HCT116 (cell line): Measurements from ENCODE around the gene C1orf105. TPM values are rescaled to one million over a fixed set of nuclear protein-coding genes. Genes with fewer than 3 reads are reported as not detected.

Experiments used
- ATAC-seq: fragments of 200-7000 bp; cut with Tn5 transposase; 2 replicates; pipeline ENCODE4 v1.9.1; 2020; ENCODE audit warnings: mild to moderate bottlenecking, moderate library complexity
- BruUV-seq: library from RNA; stranded (reverse); fragments of 400-500 nt; replicated peaks from 2 replicates; lab custom pipeline; 2021; lab: Mats Ljungman, UMichigan
- CTCF ChIA-PET: fragments of 300-600 bp; sonication (Branson Sonifier 250); formaldehyde crosslinking; loops from one replicate; lab custom pipeline; 2021; ENCODE audit warnings: antibody characterized with exemption; lab: Charles Lee
- POLR2A ChIA-PET: fragments of 300-600, 350-600 bp; sonication (Branson Sonifier 250); formaldehyde crosslinking; loops from one replicate; lab custom pipeline; 2021; ENCODE audit warnings: antibody characterized with exemption; lab: Charles Lee
- RAD21 ChIA-PET, 2 experiments: fragments of 300-600 bp; sonication (Branson Sonifier 250); formaldehyde crosslinking; loops; one replicate each; lab custom pipeline; 2023; ENCODE audit warnings: low total read pairs in 2 of 2; ENCODE audit not compliant: uncharacterized antibody in 2 of 2, unreplicated experiment in 2 of 2, low non-redundant PET in 1 of 2; lab: Charles Lee
- DNase-seq: peaks from one replicate; pipeline ENCODE4 v3.0.0-alpha.2; 2010; ENCODE audit warnings: low read depth, low spot score
- H2AFZ ChIP-seq: fragments of 200-600 bp; shearing (Covaris generic), sonication (generic); 2 replicates; pipeline ENCODE4 v1.6.1; 2017; ENCODE audit warnings: low read depth, mixed run types, mixed read lengths, antibody characterized with exemption, low read length; ENCODE audit not compliant: poor library complexity, severe bottlenecking
- H3K27ac ChIP-seq: 2 replicates; pipeline ENCODE4 v1.5.1; 2012; ENCODE audit warnings: low read depth, low read length
- H3K27me3 ChIP-seq: fragments of 200-600 bp; sonication (generic); 2 replicates; pipeline ENCODE4 v1.6.1; 2016; ENCODE audit warnings: mixed run types, low read length, mixed read lengths; ENCODE audit not compliant: insufficient read depth
- H3K36me3 ChIP-seq, 2 experiments: fragments of 200-500 bp in 1 of 2; fragments of 200-600 bp in 1 of 2; sonication (Bioruptor generic) in 1 of 2; sonication (generic) in 1 of 2; 2 replicates each; pipeline versions ENCODE4 v1.5.1 to v1.6.1; 2014 to 2016; ENCODE audit warnings: low read length in 2 of 2, inconsistent platforms in 1 of 2, mixed read lengths in 1 of 2, mixed run types in 1 of 2; ENCODE audit not compliant: insufficient read depth in 2 of 2, control insufficient read depth in 1 of 2
- H3K4me1 ChIP-seq, 2 experiments: fragments of 200-600 bp in 1 of 2; sonication (generic) in 1 of 2; 2 replicates each; pipeline versions ENCODE4 v1.5.1 to v1.6.1; 2012 to 2017; ENCODE audit warnings: low read length in 2 of 2, inconsistent platforms in 1 of 2, mild to moderate bottlenecking in 1 of 2, mixed read lengths in 1 of 2, mixed run types in 1 of 2, moderate library complexity in 1 of 2; ENCODE audit not compliant: insufficient read depth in 2 of 2, control insufficient read depth in 1 of 2
- H3K4me2 ChIP-seq: fragments of 200-600 bp; sonication (generic); 2 replicates; pipeline ENCODE4 v1.6.1; 2017; ENCODE audit warnings: mixed run types, low read length, mixed read lengths
- H3K4me3 ChIP-seq, 2 experiments: fragments of 200-600 bp in 1 of 2; sonication (generic) in 1 of 2; replicated peaks in 1 of 2; 2 replicates each; pipeline ENCODE4 v1.5.1; 2011 to 2016; ENCODE audit warnings: low read length in 2 of 2, control low read depth in 1 of 2, low read depth in 1 of 2, mild to moderate bottlenecking in 1 of 2, mixed read lengths in 1 of 2, mixed run types in 1 of 2
- H3K79me2 ChIP-seq: fragments of 200-600 bp; sonication (generic); 2 replicates; pipeline ENCODE4 v1.6.1; 2017; ENCODE audit warnings: mild to moderate bottlenecking, mixed run types, low read length, moderate library complexity, mixed read lengths; ENCODE audit not compliant: insufficient read depth
- H3K9ac ChIP-seq: fragments of 200-600 bp; sonication (generic); 2 replicates; pipeline ENCODE4 v1.6.1; 2016; ENCODE audit warnings: low read length, mixed read lengths
- H3K9me2 ChIP-seq: fragments of 200-600 bp; sonication (generic), shearing (Covaris generic); 2 replicates; pipeline ENCODE4 v1.6.1; 2017; ENCODE audit warnings: mixed run types, mild to moderate bottlenecking, moderate library complexity; ENCODE audit not compliant: insufficient read depth
- H3K9me3 ChIP-seq, 2 experiments: fragments of 200-500 bp in 1 of 2; fragments of 200-600 bp in 1 of 2; sonication (Bioruptor generic) in 1 of 2; sonication (generic) in 1 of 2; 2 replicates each; pipeline ENCODE4 v1.6.1; 2014 to 2017; ENCODE audit warnings: low read length in 2 of 2, mixed read lengths in 2 of 2, inconsistent platforms in 1 of 2, low read depth in 1 of 2, mild to moderate bottlenecking in 1 of 2, mixed run types in 1 of 2, moderate library complexity in 1 of 2; ENCODE audit not compliant: control insufficient read depth in 1 of 2, insufficient read depth in 1 of 2
- H4K20me1 ChIP-seq: fragments of 200-600 bp; sonication (generic), shearing (Covaris generic); 2 replicates; pipeline ENCODE4 v1.6.1; 2017; ENCODE audit warnings: mixed run types, mild to moderate bottlenecking, moderate library complexity; ENCODE audit not compliant: insufficient read depth
- ATF3 ChIP-seq: IDR thresholded peaks from 2 replicates; pipeline ENCODE4 v1.6.1; 2012
- CBX3 ChIP-seq: IDR thresholded peaks from 2 replicates; pipeline ENCODE4 v1.6.1; 2012; ENCODE audit warnings: low read depth
- EZH2 ChIP-seq: fragments of 200-600 bp; sonication (generic); IDR thresholded peaks from 2 replicates; pipeline ENCODE4 v1.6.1; 2017; ENCODE audit warnings: antibody characterized with exemption, mixed run types
- FOSL1 ChIP-seq: IDR thresholded peaks from 2 replicates; pipeline ENCODE4 v1.6.1; 2012; ENCODE audit warnings: low read depth
- JUND ChIP-seq: IDR thresholded peaks from 2 replicates; pipeline ENCODE4 v1.6.1; 2012
- RAD21 ChIP-seq: IDR thresholded peaks from 2 replicates; pipeline ENCODE4 v1.6.1; 2012; ENCODE audit warnings: low read depth, mild to moderate bottlenecking
- intact Hi-C: fragments of 100-400 bp; cut with micrococcal nuclease; formaldehyde crosslinking; loops from 2 replicates; pipeline ENCODE4 v1.10.0; 2022
- total RNA-seq: library from RNA; stranded (reverse); gene quantifications from one replicate; pipeline ENCODE4 v1.2.1, GENCODE V29; 2021; ENCODE audit not compliant: unreplicated experiment
- TF ChIP-seq, protein P1 (sequence below), 3 experiments: fragments of 200-600 bp in 1 of 3; sonication (generic) in 1 of 3; IDR thresholded peaks in 2 of 3; conservative IDR thresholded peaks in 1 of 3; 2 replicates each; pipeline ENCODE4 v1.5.1; 2012 to 2017; ENCODE audit warnings: low read depth in 2 of 3, low read length in 2 of 3, antibody characterized with exemption in 1 of 3, borderline replicate concordance in 1 of 3, control low read depth in 1 of 3, mild to moderate bottlenecking in 1 of 3, mixed read lengths in 1 of 3, mixed run types in 1 of 3, moderate library complexity in 1 of 3; ENCODE audit not compliant: insufficient read depth in 1 of 3

The C1orf105 gene
- total RNA-seq, 1 experiment from 2014 or later = not detected

- RAD21 ChIA-PET = no interaction called here
- no peaks in the 10 kb centered on the region for H3K36me3 ChIP-seq
- intact Hi-C loops = no loop called here
- H3K9me2 ChIP-seq = no peaks in the 10 kb centered on the region
- no peak overlapping the region for H3K4me2 ChIP-seq
- ATAC-seq (no peak), DNase-seq (no peak)
- no peak overlapping the region for H3K27ac ChIP-seq
- H2AFZ ChIP-seq = no peak overlapping the region
- TF ChIP-seq ATF3 = no peak
- no peak for TF ChIP-seq FOSL1
- CTCF ChIA-PET = no interaction called here
- POLR2A ChIA-PET = no interaction called here
- no peak overlapping the region for H3K9ac ChIP-seq
- H3K27me3 ChIP-seq = no peaks in the 10 kb centered on the region
- peaks cover 0 to 6% of the 10 kb centered on the region in 2 experiments; a peak in 1 of 4 replicates for H3K9me3 ChIP-seq
- no peaks in the 10 kb centered on the region for H3K79me2 ChIP-seq
- no peak overlapping the region for H3K4me3 ChIP-seq
- no peaks in the 10 kb centered on the region for H3K4me1 ChIP-seq
- H4K20me1 ChIP-seq = no peaks in the 10 kb centered on the region
- no TSS peak for BruUV-seq
Observed at GRCh38 chr1:172515927-172516326, 95.4 kb downstream of the C1orf105 start.

DNA sequence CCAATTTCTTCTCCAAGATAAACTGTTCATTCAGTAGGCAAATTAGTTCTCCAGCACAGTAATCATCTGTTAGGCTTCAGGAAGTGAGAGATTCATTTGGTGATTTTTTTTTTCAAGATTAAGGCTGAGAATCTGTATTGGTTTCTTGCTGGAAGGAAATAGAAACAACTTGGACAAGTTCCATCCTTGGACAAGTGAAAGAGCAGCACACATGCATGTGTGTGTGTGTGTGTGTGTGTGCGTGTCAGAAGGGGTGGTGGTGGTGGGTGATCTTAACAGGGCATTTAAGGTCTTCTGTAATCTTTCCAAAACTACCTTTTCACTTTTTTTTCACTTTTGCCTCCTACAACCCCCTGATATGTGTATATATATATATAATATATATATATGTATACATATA is 96.6 kb downstream of the C1orf105 start:
- POLR2A ChIA-PET = no interaction called here
- Histone ChIP-seq H3K9ac (no peak overlapping the region), H3K9me2 (no peaks in the 10 kb centered on the region), H3K36me3 (no peaks in the 10 kb centered on the region)
- ATAC-seq = no peak
- BruUV-seq = no TSS peak
- TF ChIP-seq EZH2 (no peak), ATF3 (no peak), JUND (no peak), CBX3 (no peak), RAD21 (no peak)
- TF ChIP-seq, protein P1, sequence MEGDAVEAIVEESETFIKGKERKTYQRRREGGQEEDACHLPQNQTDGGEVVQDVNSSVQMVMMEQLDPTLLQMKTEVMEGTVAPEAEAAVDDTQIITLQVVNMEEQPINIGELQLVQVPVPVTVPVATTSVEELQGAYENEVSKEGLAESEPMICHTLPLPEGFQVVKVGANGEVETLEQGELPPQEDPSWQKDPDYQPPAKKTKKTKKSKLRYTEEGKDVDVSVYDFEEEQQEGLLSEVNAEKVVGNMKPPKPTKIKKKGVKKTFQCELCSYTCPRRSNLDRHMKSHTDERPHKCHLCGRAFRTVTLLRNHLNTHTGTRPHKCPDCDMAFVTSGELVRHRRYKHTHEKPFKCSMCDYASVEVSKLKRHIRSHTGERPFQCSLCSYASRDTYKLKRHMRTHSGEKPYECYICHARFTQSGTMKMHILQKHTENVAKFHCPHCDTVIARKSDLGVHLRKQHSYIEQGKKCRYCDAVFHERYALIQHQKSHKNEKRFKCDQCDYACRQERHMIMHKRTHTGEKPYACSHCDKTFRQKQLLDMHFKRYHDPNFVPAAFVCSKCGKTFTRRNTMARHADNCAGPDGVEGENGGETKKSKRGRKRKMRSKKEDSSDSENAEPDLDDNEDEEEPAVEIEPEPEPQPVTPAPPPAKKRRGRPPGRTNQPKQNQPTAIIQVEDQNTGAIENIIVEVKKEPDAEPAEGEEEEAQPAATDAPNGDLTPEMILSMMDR (IDR thresholded peaks at IDR 0.05 in 2 of 3, conservative IDR thresholded peaks at IDR 0.05 in 1 of 3; ENCODE audit: borderline replicate concordance in 1 of 3, insufficient read depth in 1 of 3, low read depth in 2 of 3, low read length in 2 of 3) = no peak
- TF ChIP-seq, all 23 proteins: peak for 0
- Histone ChIP-seq H4K20me1 (no peaks in the 10 kb centered on the region), H3K4me1 (no peaks in the 10 kb centered on the region), H3K79me2 (no peaks in the 10 kb centered on the region), H3K9me3 (peaks cover 0 to 6% of the 10 kb centered on the region in 2 experiments; a peak in 1 of 4 replicates), H3K27me3 (no peaks in the 10 kb centered on the region), H2AFZ (no peak overlapping the region), H3K4me3 (no peak overlapping the region), H3K4me2 (no peak overlapping the region), H3K27ac (no peak overlapping the region)
- DNase-seq = no peak
- CTCF ChIA-PET = no interaction called here
- RAD21 ChIA-PET = no interaction called here
- intact Hi-C loops = no loop called here
